Measurements from ENCODE around the gene TEKTIP1.

Gene TEKTIP1

GRCh38 chr19:3532154-3532786 is 6.7 kb upstream of the TEKTIP1 start:
- H3K4me3 ChIP-seq (ENCODE audit: low read length), result no peak overlapping the region
- no peak for DNase-seq (ENCODE audit: low read depth)
- no peak for TF ChIP-seq CTCF (conservative IDR thresholded peaks at IDR 0.05; ENCODE audit: low read length)

GRCh38 chr19:3533033-3533432 is 5.9 kb upstream of the TEKTIP1 start:
- no peak for DNase-seq (ENCODE audit: low read depth)
- no peak for TF ChIP-seq CTCF (conservative IDR thresholded peaks at IDR 0.05; ENCODE audit: low read length)
- H3K4me3 ChIP-seq (ENCODE audit: low read length), result no peak overlapping the region

DNA sequence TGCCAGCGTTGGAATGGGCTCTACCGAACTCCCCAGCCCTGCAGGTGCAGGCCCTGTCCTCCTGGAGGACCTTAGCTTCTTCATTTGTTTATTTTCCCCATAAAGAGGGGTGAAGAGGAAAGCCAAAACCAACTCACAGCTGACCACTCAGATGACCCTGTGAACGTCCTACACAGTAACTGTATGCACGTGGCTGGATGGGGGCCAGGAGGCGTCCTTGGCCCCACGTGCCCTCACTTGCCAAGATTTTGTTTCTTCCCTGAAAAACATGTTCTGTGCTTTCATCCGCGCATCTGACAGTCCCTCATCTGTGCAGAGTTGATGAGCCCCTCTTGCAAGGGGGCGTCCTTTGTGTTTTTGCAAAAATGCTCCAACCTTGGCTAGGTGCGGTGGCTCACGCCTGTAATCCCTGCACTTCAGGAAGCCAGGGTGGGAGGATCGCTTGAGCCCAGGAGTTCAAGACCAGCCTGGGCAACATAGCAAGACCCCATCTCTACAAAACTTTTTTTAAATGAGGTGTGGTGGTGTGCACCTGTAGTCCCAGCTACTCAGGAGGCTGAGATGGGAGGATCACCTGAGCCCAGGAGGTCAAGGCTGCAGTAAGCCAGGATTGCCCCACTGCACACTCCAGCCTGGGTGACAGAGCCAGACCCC is 5.3 kb upstream of the TEKTIP1 start:
- TF ChIP-seq CTCF (conservative IDR thresholded peaks at IDR 0.05; ENCODE audit: low read length), result no peak
- no peak overlapping the region for H3K4me3 ChIP-seq (ENCODE audit: low read length)
- no peak for DNase-seq (ENCODE audit: low read depth)

- no peak for TF ChIP-seq CTCF (conservative IDR thresholded peaks at IDR 0.05; ENCODE audit: low read length)
- DNase-seq (ENCODE audit: low read depth), result no peak
- H3K4me3 ChIP-seq (ENCODE audit: low read length), result no peak overlapping the region
Measured at GRCh38 chr19:3534375-3535234, 4.4 kb upstream of the TEKTIP1 start.

GRCh38 chr19:3535235-3535535 is 3.8 kb upstream of the TEKTIP1 start:
- no peak for DNase-seq (ENCODE audit: low read depth)
- no peak overlapping the region for H3K4me3 ChIP-seq (ENCODE audit: low read length)
- TF ChIP-seq CTCF (conservative IDR thresholded peaks at IDR 0.05; ENCODE audit: low read length), result no peak

- no peak for TF ChIP-seq CTCF (conservative IDR thresholded peaks at IDR 0.05; ENCODE audit: low read length)
- no peak for DNase-seq (ENCODE audit: low read depth)
- no peak overlapping the region for H3K4me3 ChIP-seq (ENCODE audit: low read length)
Measured at GRCh38 chr19:3535563-3535965, 3.4 kb upstream of the TEKTIP1 start.

Data from AG10803 (cell line).